Dendritic cell treated with granulocyte-macrophage colony-stimulating factor and Interleukin-4, amounts not matched to agents 40 ng/mL and 50 ng/mL, for 4 days (primary cell): Measurements from ENCODE around the gene MIAT.
"Not testable (repeated sequence)": the region's sequence is repeated elsewhere in the genome, so short reads cannot be mapped to it uniquely, and the experiment has no call there.

ENCODE experiments used
- H3K27ac Mint-ChIP-seq: one replicate; pipeline ENCODE4 v1.8.0; 2022; ENCODE audit warnings: mild to moderate bottlenecking, mixed read lengths
- H3K27me3 Mint-ChIP-seq: one replicate; pipeline ENCODE4 v1.8.0; 2022; ENCODE audit warnings: mild to moderate bottlenecking, mixed read lengths
- H3K36me3 Mint-ChIP-seq: one replicate; pipeline ENCODE4 v1.8.0; 2022; ENCODE audit warnings: low read depth, mixed read lengths
- H3K4me1 Mint-ChIP-seq: one replicate; pipeline ENCODE4 v1.8.0; 2022; ENCODE audit warnings: low read depth, mixed read lengths
- H3K4me3 Mint-ChIP-seq: one replicate; pipeline ENCODE4 v1.8.0; 2022; ENCODE audit warnings: mild to moderate bottlenecking, moderate library complexity, mixed read lengths
- H3K9me3 Mint-ChIP-seq: one replicate; pipeline ENCODE4 v1.8.0; 2022; ENCODE audit warnings: mixed read lengths
- intact Hi-C: fragments of 100-400 bp; cut with micrococcal nuclease; formaldehyde crosslinking; loops from one replicate; pipeline ENCODE4 v1.15.0; 2022

Gene MIAT

GRCh38 chr22:26656891-26657851 lies at the start of gene MIAT:
MIAT (plus strand) TSS chr22:26657588.
- intact Hi-C loops = no loop called here
- peaks cover 35% of the 10 kb centered on the region for H3K4me1 Mint-ChIP-seq
- peak within 1 kb of the TSS; percentile 17 for H3K27ac Mint-ChIP-seq
- peaks cover 40% of the 10 kb centered on the region for H3K27me3 Mint-ChIP-seq
- H3K4me3 Mint-ChIP-seq = peak within 1 kb of the TSS; percentile 70
- H3K9me3 Mint-ChIP-seq = no peaks in the 10 kb centered on the region
- H3K36me3 Mint-ChIP-seq = no peaks in the 10 kb centered on the region

DNA sequence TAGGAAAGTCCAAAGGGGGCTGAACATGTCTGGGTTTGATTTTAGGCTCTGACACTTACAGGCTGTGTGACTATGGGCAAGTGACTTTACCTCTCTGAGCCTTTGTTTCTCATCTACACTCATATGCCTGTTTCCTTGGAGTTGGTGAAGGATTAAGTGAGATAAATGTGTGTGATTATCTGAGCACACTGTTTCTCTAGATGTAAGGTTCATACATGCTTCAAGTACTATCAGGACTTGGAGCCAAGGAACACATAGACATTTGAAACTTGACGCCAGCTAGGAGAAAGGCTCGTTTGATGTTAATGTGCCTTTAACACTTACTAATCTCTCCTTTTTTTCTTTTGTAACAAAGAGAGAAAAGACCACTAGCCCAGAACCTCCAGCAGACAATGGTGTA lies 49.3 kb upstream of the MIAT start:
- no peaks in the 10 kb centered on the region for H3K27me3 Mint-ChIP-seq
- intact Hi-C loops = no loop called here
- no peak overlapping the region for H3K27ac Mint-ChIP-seq
- H3K9me3 Mint-ChIP-seq = no peaks in the 10 kb centered on the region
- no peaks in the 10 kb centered on the region for H3K36me3 Mint-ChIP-seq
- no peaks in the 10 kb centered on the region for H3K4me1 Mint-ChIP-seq
- no peak overlapping the region for H3K4me3 Mint-ChIP-seq

GRCh38 chr22:26609287-26609686 lies 48.1 kb upstream of the MIAT start:
- no peaks in the 10 kb centered on the region for H3K27me3 Mint-ChIP-seq
- intact Hi-C loops = no loop called here

DNA sequence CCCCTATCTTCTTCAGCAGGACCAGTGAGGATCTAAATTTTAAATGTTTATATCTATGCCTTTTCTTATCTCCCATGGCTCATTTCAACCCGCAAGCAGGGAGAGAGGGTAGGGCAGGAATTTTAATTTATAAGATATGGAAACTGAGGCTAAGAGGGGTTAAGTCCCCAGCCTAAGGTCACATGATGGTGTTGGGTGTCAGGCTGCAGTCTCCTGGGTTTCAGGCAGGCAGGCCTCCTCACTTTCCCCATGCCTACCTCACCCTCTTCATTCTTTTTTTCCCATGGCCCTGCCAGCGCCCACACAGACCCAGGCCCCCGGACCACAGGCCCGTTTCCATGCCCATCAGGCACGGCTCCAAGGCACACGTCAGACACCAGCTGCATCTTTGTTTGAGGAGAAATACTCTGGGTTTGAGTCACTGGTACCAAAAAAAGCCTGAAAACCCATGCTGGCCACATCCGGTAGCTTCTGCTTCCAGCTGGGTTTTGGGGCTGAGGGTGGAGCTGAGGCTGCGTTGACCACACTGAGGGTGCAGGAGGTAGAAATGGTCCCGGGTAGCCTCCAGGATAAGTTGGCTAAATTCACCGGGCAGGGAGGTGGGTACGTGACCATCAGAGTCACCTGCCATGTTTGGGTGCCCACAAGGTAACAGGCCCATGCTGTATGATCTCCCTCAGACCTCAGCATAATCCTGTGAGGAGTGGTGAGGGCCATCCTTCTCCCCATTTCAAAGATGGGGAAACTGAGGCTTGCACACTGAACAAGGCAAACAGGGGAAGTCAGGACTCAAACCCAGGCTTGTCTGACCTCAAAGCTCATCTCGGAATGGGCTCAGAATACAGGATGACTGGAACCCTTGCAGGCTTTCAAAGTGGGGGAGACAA lies 47.1 kb upstream of the MIAT start:
- Mint-ChIP-seq H3K36me3 (no peaks in the 10 kb centered on the region), H3K4me3 (no peak overlapping the region), H3K9me3 (no peaks in the 10 kb centered on the region), H3K27ac (no peak overlapping the region), H3K4me1 (peaks cover 3% of the 10 kb centered on the region), H3K27me3 (no peaks in the 10 kb centered on the region)
- intact Hi-C loops = no loop called here

More at GRCh38 chr22:26609287-26609686, 48.1 kb upstream of the MIAT start:
- no peaks in the 10 kb centered on the region for H3K9me3 Mint-ChIP-seq
- H3K27ac Mint-ChIP-seq = no peak overlapping the region
- no peaks in the 10 kb centered on the region for H3K4me1 Mint-ChIP-seq
- no peak overlapping the region for H3K4me3 Mint-ChIP-seq
- H3K36me3 Mint-ChIP-seq = no peaks in the 10 kb centered on the region

- no peak overlapping the region for H3K4me3 Mint-ChIP-seq
- intact Hi-C loops = no loop called here
- H3K27ac Mint-ChIP-seq = no peak overlapping the region
- no peaks in the 10 kb centered on the region for H3K27me3 Mint-ChIP-seq
- H3K36me3 Mint-ChIP-seq = no peaks in the 10 kb centered on the region
- H3K4me1 Mint-ChIP-seq = peaks cover 10% of the 10 kb centered on the region
- H3K9me3 Mint-ChIP-seq = no peaks in the 10 kb centered on the region
Observed at GRCh38 chr22:26610996-26611395, 46.4 kb upstream of the MIAT start.

- no peak overlapping the region for H3K4me3 Mint-ChIP-seq
- no peaks in the 10 kb centered on the region for H3K9me3 Mint-ChIP-seq
- intact Hi-C loops = no loop called here
- peaks cover 27% of the 10 kb centered on the region for H3K4me1 Mint-ChIP-seq
- H3K27ac Mint-ChIP-seq = no peak overlapping the region
- H3K27me3 Mint-ChIP-seq = no peaks in the 10 kb centered on the region
- no peaks in the 10 kb centered on the region for H3K36me3 Mint-ChIP-seq
Observed at GRCh38 chr22:26612652-26613051, 44.7 kb upstream of the MIAT start.

GRCh38 chr22:26613753-26614152 lies 43.6 kb upstream of the MIAT start:
- H3K27me3 Mint-ChIP-seq, H3K36me3 Mint-ChIP-seq, H3K9me3 Mint-ChIP-seq, H3K4me3 Mint-ChIP-seq, intact Hi-C loops: not testable (repeated sequence)
- Mint-ChIP-seq H3K4me1 (peaks cover 38% of the 10 kb centered on the region), H3K27ac (peak overlapping the region; percentile 19)

DNA sequence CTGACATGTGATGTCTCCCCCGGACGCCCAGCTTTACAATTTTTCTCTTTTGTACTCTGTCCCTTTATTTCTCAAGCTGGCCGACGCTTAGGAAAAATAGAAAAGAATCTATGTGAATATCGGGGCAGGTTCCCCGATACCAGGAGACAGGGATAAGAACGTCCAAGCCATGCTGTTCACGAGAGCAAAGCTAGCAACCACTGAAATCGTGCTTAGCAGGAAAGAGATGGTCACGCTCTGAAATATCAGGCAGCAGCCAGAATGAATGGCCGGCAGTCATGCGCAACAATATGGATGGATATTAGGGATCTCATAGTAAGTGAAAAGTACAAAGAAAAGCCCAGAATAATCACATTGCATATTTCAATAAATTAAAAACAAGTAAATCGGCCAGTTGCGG lies 43.1 kb upstream of the MIAT start:
- Mint-ChIP-seq H3K36me3 (no peaks in the 10 kb centered on the region), H3K27me3 (no peaks in the 10 kb centered on the region), H3K4me3 (no peak overlapping the region), H3K9me3 (no peaks in the 10 kb centered on the region), H3K4me1 (peaks cover 43% of the 10 kb centered on the region), H3K27ac (peak overlapping the region; percentile 19)
- intact Hi-C loops = no loop called here

GRCh38 chr22:26615149-26615548 lies 42.2 kb upstream of the MIAT start:
- intact Hi-C loops = no loop called here
- H3K27ac Mint-ChIP-seq = no peak overlapping the region
- peaks cover 51% of the 10 kb centered on the region for H3K4me1 Mint-ChIP-seq
- no peaks in the 10 kb centered on the region for H3K9me3 Mint-ChIP-seq
- H3K27me3 Mint-ChIP-seq = no peaks in the 10 kb centered on the region
- no peaks in the 10 kb centered on the region for H3K36me3 Mint-ChIP-seq
- H3K4me3 Mint-ChIP-seq = no peak overlapping the region

DNA sequence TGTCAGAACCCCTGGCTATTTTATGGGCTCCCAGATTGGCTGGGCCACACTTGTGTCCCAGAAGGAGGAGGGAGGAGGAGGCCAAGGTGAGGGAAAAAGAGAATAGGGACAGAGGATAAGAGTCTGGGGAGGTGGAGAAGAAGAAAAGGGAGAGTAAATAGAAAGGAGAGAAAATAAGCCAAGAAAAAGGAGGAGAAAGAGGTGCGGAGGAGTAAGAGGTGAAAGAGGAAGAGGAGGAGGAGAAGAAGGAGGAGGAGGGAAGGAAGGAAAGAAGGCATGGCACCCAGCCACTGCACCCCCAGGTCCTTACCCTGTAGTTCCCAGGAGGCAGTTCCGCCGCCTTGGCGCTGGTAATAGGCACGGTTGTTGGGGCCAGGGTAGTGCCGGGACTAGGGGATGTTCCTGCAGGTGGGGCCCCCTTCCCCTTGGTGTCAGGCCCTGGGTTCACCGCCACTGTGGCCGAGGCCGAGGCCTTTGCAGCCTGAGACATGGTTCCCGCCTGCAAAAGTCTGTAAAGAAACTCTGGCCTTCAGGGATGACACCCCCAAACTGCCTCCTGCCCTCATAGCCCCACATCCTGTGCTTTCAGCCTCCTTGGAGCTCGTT lies 41.5 kb upstream of the MIAT start:
- H3K36me3 Mint-ChIP-seq = no peaks in the 10 kb centered on the region
- no peak overlapping the region for H3K4me3 Mint-ChIP-seq
- no peaks in the 10 kb centered on the region for H3K9me3 Mint-ChIP-seq
- H3K4me1 Mint-ChIP-seq = peaks cover 51% of the 10 kb centered on the region
- H3K27ac Mint-ChIP-seq = peak overlapping the region; percentile 24
- H3K27me3 Mint-ChIP-seq = no peaks in the 10 kb centered on the region
- intact Hi-C loops = no loop called here

- H3K27ac Mint-ChIP-seq = peak overlapping the region; percentile 99
- H3K36me3 Mint-ChIP-seq = no peaks in the 10 kb centered on the region
- intact Hi-C loops = no loop called here
- peaks cover 56% of the 10 kb centered on the region for H3K4me1 Mint-ChIP-seq
- no peak overlapping the region for H3K4me3 Mint-ChIP-seq
- no peaks in the 10 kb centered on the region for H3K9me3 Mint-ChIP-seq
- no peaks in the 10 kb centered on the region for H3K27me3 Mint-ChIP-seq
Observed at GRCh38 chr22:26616650-26617049, 40.7 kb upstream of the MIAT start.

DNA sequence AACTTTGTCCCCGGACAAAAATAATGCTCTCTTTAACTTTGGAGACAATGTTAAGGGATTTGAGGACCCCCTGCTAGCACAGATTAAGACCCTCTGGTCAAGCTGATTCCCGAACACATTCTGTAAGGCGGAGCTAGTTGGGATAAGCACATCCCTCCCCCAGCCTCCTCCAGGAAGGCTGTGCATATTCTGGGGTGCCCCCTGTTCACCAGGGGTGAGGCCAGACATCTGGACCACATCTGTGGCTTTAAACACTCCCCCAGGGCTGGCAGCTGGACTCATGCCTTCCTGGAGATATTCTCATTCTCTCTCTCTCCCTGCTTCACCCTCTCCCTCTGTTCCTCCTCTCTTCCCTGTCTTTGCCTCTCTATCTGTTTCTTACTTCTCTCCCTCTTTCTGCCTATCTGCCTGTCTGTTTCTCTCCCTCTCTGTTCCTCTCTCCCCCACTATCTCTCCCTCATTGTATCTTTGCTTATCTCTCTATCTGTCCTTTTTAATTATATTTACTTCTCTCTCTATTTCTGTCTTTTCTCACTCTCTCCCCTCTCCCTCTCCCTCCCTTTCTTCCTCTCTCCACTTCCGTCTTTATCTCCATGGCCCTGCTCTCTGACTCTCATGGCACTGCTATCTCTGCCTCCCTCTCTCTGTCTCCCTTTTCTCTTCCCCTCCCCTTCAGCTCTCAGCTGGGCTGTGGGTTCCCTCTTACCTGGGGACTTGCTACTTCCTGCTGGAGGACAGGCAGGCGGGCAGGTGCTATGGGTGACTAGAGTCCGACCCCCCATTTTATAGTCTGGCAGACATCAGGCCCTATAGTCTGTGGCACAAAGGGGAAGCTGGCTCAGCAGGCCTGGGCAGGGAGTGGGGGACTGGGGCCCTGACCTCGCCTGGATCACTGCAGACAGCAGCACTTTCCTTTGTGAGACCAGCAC lies 39.9 kb upstream of the MIAT start, which contains the start of gene CRYBB1:
TSS of gene CRYBB1 (minus strand) at position 757 of the 929 bp plus-strand sequence. CDS start 1,708 bp downstream, outside the sequence.
- peak within 1 kb of the TSS; percentile 63 for H3K4me3 Mint-ChIP-seq
- H3K36me3 Mint-ChIP-seq = no peaks in the 10 kb centered on the region
- peaks cover 56% of the 10 kb centered on the region for H3K4me1 Mint-ChIP-seq
- intact Hi-C loops = no loop called here
- H3K27me3 Mint-ChIP-seq = no peaks in the 10 kb centered on the region
- H3K9me3 Mint-ChIP-seq = no peaks in the 10 kb centered on the region
- H3K27ac Mint-ChIP-seq = peak within 1 kb of the TSS; percentile 99

- H3K4me3 Mint-ChIP-seq = no peak overlapping the region
- H3K27ac Mint-ChIP-seq = peak overlapping the region; percentile 99
- H3K36me3 Mint-ChIP-seq = no peaks in the 10 kb centered on the region
- peaks cover 56% of the 10 kb centered on the region for H3K4me1 Mint-ChIP-seq
- intact Hi-C loops = no loop called here
- H3K9me3 Mint-ChIP-seq = no peaks in the 10 kb centered on the region
- no peaks in the 10 kb centered on the region for H3K27me3 Mint-ChIP-seq
Observed at GRCh38 chr22:26618455-26618854, 38.9 kb upstream of the MIAT start.
